Activated CD8-positive, alpha-beta T cell treated with anti-CD3 and anti-CD28 coated beads for 36 hours (primary cell): ENCODE results near the gene NTNG1. TPM values are rescaled to one million over a fixed set of nuclear protein-coding genes. Genes with fewer than 3 reads are reported as not detected.

Source experiments
- ATAC-seq: fragments of 200-7000 bp; cut with Tn5 transposase; one replicate; pipeline ENCODE4 v1.10.0; 2021; ENCODE audit warnings: mild to moderate bottlenecking, moderate library complexity
- CTCF ChIA-PET: fragments of 350-600 bp; sonication (Branson Sonifier 250); formaldehyde crosslinking; loops from one replicate; lab custom pipeline; 2021; ENCODE audit warnings: antibody characterized with exemption; lab: Charles Lee
- POLR2A ChIA-PET: fragments of 350-600 bp; sonication (Branson Sonifier 250); formaldehyde crosslinking; loops from one replicate; lab custom pipeline; 2021; ENCODE audit warnings: antibody characterized with exemption; lab: Charles Lee
- DNase-seq: peaks from one replicate; pipeline ENCODE4 v3.0.0-alpha.2; 2020
- H3K27ac Mint-ChIP-seq: one replicate; pipeline ENCODE4 v1.8.0; 2021; ENCODE audit warnings: mild to moderate bottlenecking, mixed read lengths
- H3K27me3 Mint-ChIP-seq: one replicate; pipeline ENCODE4 v1.8.0; 2021; ENCODE audit warnings: mixed read lengths
- H3K36me3 Mint-ChIP-seq: one replicate; pipeline ENCODE4 v1.8.0; 2021; ENCODE audit warnings: low read depth, mixed read lengths
- H3K4me1 Mint-ChIP-seq: one replicate; pipeline ENCODE4 v1.8.0; 2021; ENCODE audit warnings: low read depth, mixed read lengths
- H3K4me3 Mint-ChIP-seq: one replicate; pipeline ENCODE4 v1.8.0; 2021; ENCODE audit warnings: mild to moderate bottlenecking, moderate library complexity, mixed read lengths
- H3K9me3 Mint-ChIP-seq: one replicate; pipeline ENCODE4 v1.8.0; 2021; ENCODE audit warnings: mixed read lengths
- intact Hi-C: fragments of 100-400 bp; cut with micrococcal nuclease; formaldehyde crosslinking; loops from one replicate; pipeline ENCODE4 v1.10.0; 2022
- total RNA-seq, 2 experiments: library from RNA; stranded (reverse); gene quantifications; one replicate each; pipeline ENCODE4 v1.2.3, GENCODE V29; 2021
- TF ChIP-seq, protein P1 (sequence below): fragments of 200-600 bp; IDR thresholded peaks from one replicate; pipeline ENCODE4 v1.8.0; 2022; ENCODE audit warnings: antibody characterized with exemption, mild to moderate bottlenecking

Gene NTNG1
- total RNA-seq, 2 experiments from 2014 or later, result 0.96 to 1.0 TPM

DNA sequence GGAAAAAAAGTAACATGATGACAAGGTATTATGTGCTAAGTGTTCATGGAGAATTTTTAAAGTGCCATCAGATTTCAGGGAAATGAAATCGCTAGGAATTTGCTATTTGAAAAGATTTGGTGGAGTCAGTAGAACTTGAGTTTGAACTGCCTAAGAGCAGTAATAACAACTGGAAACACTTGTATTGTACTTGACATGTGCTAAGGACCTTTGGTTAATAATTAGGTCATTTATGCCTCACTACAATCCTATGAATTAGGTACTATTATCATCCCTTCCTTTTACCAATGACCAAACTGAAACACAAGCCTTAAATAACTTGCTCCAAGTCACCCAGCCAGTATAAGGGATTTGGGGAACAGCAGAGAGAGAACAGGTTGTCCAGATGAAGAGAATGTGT, 133.4 kb downstream of the NTNG1 start:
- TF ChIP-seq, protein P1, sequence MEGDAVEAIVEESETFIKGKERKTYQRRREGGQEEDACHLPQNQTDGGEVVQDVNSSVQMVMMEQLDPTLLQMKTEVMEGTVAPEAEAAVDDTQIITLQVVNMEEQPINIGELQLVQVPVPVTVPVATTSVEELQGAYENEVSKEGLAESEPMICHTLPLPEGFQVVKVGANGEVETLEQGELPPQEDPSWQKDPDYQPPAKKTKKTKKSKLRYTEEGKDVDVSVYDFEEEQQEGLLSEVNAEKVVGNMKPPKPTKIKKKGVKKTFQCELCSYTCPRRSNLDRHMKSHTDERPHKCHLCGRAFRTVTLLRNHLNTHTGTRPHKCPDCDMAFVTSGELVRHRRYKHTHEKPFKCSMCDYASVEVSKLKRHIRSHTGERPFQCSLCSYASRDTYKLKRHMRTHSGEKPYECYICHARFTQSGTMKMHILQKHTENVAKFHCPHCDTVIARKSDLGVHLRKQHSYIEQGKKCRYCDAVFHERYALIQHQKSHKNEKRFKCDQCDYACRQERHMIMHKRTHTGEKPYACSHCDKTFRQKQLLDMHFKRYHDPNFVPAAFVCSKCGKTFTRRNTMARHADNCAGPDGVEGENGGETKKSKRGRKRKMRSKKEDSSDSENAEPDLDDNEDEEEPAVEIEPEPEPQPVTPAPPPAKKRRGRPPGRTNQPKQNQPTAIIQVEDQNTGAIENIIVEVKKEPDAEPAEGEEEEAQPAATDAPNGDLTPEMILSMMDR, result no peak
- POLR2A ChIA-PET, result no interaction called here

DNA sequence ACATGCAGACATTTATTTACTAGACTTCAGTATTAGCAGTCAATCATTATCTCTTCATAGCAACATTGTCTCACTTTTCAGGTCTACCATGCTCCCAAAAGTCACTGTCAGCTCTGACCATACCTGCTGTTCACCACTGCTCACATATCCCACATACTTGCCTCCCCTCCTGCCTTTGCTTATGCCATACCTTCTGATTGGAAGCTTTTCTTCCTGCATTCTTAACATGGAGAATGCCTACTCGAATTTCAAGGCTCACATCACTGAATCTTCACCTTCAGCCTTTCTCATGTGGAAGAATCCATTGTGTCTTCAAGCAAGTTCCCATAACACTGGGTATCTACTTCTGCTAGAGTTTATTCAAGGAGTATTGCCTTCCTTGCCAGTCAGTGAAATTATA, 135.4 kb downstream of the NTNG1 start:
- H3K27me3 Mint-ChIP-seq, result no peaks in the 10 kb centered on the region
- intact Hi-C loops, result no loop called here
- POLR2A ChIA-PET, result no interaction called here
- no peak for ATAC-seq
- no peak overlapping the region for H3K4me3 Mint-ChIP-seq
- no peaks in the 10 kb centered on the region for H3K4me1 Mint-ChIP-seq
- DNase-seq, result no peak
- no peak overlapping the region for H3K27ac Mint-ChIP-seq
- CTCF ChIA-PET, result no interaction called here
- no peaks in the 10 kb centered on the region for H3K9me3 Mint-ChIP-seq
- H3K36me3 Mint-ChIP-seq, result no peaks in the 10 kb centered on the region
- TF ChIP-seq, protein P1, result no peak

More for the DNA sequence above, 133.4 kb downstream of the NTNG1 start:
- Mint-ChIP-seq H3K27ac (no peak overlapping the region), H3K4me1 (no peaks in the 10 kb centered on the region), H3K9me3 (no peaks in the 10 kb centered on the region), H3K4me3 (no peak overlapping the region), H3K27me3 (no peaks in the 10 kb centered on the region), H3K36me3 (no peaks in the 10 kb centered on the region)
- ATAC-seq (no peak), DNase-seq (no peak)
- CTCF ChIA-PET, result interaction anchor here (0.7 kb wide), 1 partner anchor 276 kb away, joined by 3 read pairs; no protein-coding TSS in a partner anchor
- intact Hi-C loops, result no loop called here

DNA sequence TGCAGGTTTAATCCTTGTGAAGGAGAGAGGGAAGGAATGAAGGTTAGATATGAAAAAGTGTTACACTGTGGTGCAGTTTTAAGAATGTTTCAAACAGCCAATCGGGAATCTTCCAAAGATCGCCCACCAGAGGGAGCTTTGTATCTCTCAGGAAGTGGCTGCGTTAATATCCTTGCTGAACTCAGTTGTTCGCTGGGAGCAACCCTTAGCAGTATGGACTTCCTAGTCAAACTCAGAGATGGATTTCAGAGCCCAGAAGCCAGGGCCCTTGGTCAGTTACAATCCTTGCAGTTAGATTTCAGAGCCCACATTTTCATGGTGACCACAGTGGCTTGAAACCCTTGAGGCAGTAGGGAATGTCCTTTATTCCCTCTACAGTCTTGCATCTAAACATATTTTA, 136.2 kb downstream of the NTNG1 start:
- Mint-ChIP-seq H3K4me3 (no peak overlapping the region), H3K27ac (no peak overlapping the region), H3K36me3 (no peaks in the 10 kb centered on the region), H3K27me3 (no peaks in the 10 kb centered on the region), H3K9me3 (no peaks in the 10 kb centered on the region), H3K4me1 (no peaks in the 10 kb centered on the region)
- CTCF ChIA-PET, result interaction anchor here (0.9 to 1.2 kb wide), 2 partner anchors 9 to 10 kb away, joined by 3 read pairs; no protein-coding TSS in a partner anchor
- peak; percentile 13 for DNase-seq
- intact Hi-C loops, result no loop called here
- TF ChIP-seq, protein P1, result no peak
- POLR2A ChIA-PET, result no interaction called here
- no peak for ATAC-seq

DNA sequence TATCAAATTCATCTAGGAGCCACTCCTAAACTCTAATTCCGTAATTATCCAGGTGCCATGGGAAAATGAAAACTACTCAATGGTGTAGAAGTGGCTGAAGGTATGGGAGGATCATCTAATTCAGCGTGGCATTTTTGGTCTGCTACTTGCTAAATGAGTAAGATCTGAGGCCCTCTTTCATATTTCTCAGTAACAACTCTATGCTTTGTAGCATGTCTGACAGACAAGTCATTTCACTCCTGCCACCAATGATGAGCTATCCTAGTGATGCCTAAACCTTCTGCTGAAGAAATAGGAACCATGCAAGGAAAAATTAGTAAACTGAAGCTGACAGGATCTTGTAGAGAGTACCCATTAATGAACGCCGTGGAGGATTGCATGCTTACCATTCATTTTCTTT, 145.3 kb downstream of the NTNG1 start:
- TF ChIP-seq, protein P1, result no peak
- CTCF ChIA-PET, result interaction anchor here (0.7 to 0.9 kb wide), 2 partner anchors 9 to 465 kb away, joined by 3 read pairs; no protein-coding TSS in a partner anchor

DNA sequence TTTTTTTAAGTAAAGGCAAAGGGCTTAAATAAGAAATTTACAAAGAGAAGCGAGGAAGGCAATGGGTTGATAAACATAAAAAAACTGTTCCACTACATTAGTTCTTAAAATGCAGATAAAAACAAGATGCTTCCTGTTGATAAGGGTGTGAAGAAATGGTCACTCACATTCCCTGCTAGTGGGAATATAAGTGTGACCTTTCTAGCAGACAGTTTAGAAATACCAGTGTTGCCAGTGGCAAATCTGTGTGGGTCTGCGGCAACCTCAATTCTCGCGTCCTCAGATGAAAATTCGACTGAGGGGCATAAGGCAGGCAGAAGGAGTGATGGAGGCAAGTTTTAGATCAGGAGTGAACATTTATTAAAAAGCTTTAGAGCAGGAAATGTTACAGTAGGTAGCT, 151.1 kb downstream of the NTNG1 start:
- ChIA-PET CTCF (no interaction called here), POLR2A (no interaction called here)
- TF ChIP-seq, protein P1, result no peak
- no peaks in the 10 kb centered on the region for H3K9me3 Mint-ChIP-seq
- H3K4me3 Mint-ChIP-seq, result no peak overlapping the region
- no peaks in the 10 kb centered on the region for H3K27me3 Mint-ChIP-seq
- no peak for DNase-seq
- intact Hi-C loops, result no loop called here
- no peak for ATAC-seq
- no peaks in the 10 kb centered on the region for H3K36me3 Mint-ChIP-seq
- H3K4me1 Mint-ChIP-seq, result no peaks in the 10 kb centered on the region
- no peak overlapping the region for H3K27ac Mint-ChIP-seq

More for the DNA sequence above, 145.3 kb downstream of the NTNG1 start:
- Mint-ChIP-seq H3K4me3 (no peak overlapping the region), H3K9me3 (no peaks in the 10 kb centered on the region), H3K27ac (no peak overlapping the region), H3K27me3 (no peaks in the 10 kb centered on the region), H3K36me3 (no peaks in the 10 kb centered on the region), H3K4me1 (no peaks in the 10 kb centered on the region)
- no peak for DNase-seq
- POLR2A ChIA-PET, result interaction anchor here (0.6 kb wide), 1 partner anchor 44 kb away, joined by 7 read pairs; no protein-coding TSS in a partner anchor
- no peak for ATAC-seq
- intact Hi-C loops, result no loop called here
